Skin epidermis (tissue), 12 donors: ENCODE data around the gene FGF4.

ENCODE experiments used
- H3K27ac ChIP-seq, 21 experiments: fragments of 200-600 bp; sonication (generic) in 11 of 21; one replicate each; pipeline ENCODE4 v1.5.0; 2020; ENCODE audit warnings: mild to moderate bottlenecking in 3 of 21, inconsistent platforms in 2 of 21, moderate library complexity in 2 of 21
- H3K4me3 ChIP-seq, 7 experiments: fragments of 200-600 bp; sonication (generic) in 2 of 7; one replicate each; pipeline ENCODE4 v1.5.0; 2020; ENCODE audit warnings: inconsistent platforms in 2 of 7, mild to moderate bottlenecking in 2 of 7, moderate library complexity in 1 of 7

The FGF4 gene

DNA sequence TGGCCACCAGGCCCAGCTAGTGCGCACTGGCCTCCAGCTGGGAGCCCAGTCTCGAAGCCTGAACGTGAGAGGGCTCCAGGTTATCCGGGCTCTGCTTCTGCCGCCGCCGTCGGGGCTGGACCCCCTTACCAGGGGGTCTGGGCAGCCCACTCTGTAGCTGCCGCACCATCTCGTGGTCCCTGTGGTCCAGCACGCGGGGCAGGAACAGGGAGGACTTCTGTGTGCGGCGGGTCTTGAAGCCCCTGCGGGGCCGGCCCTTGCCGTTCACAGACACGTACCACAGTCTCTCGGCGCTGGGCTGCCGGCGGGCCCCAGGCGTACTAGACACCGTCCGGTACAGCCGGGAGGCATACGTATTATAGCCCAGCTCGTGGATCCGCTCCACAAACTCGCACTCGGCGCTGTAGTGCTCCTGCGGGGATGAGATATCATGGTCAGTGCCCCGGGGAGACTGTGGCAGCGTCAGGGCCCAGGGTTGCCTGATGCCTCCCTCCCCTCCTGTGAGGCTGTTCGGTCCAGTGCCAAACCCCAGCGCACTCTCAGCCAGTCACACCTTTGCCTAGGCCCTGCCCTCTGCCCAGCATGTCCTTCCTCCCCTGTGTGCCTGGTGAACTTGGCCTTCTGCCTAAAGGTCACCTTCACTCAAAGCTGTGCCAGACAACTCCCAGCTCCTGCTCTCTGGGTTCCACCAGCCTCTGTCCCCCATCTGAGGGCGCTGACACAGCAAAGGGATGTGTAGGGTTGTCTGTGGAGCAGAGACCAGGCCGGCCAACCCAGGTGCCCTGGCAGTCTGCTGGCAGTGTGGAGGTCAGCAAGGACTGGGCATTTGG lies 35.4 kb upstream of the FGF4 start:
- Histone ChIP-seq H3K27ac (no peak overlapping the region), H3K4me3 (no peak overlapping the region)

DNA sequence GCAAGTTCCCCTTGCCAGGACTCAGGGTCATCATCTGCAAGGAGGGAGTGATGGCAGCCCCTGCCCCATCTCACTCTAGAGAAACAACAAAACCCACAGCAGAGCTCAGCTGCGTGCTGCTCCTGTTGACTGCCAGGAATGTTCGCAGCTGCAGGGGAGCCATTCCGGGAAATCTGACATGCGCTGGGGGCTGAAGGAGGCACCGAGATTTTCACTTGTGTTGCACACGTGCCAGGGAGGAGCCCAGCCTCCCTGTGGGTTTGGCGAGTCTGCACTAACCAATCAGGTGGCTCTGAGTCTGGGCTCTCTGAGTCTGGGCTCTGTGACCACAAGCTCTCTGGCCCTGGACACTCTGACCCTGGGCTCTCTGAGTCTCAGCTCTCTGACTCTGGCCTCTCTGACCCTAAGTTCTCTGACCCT lies 33.5 kb upstream of the FGF4 start:
- Histone ChIP-seq H3K4me3 (no peak overlapping the region), H3K27ac (no peak overlapping the region)

DNA sequence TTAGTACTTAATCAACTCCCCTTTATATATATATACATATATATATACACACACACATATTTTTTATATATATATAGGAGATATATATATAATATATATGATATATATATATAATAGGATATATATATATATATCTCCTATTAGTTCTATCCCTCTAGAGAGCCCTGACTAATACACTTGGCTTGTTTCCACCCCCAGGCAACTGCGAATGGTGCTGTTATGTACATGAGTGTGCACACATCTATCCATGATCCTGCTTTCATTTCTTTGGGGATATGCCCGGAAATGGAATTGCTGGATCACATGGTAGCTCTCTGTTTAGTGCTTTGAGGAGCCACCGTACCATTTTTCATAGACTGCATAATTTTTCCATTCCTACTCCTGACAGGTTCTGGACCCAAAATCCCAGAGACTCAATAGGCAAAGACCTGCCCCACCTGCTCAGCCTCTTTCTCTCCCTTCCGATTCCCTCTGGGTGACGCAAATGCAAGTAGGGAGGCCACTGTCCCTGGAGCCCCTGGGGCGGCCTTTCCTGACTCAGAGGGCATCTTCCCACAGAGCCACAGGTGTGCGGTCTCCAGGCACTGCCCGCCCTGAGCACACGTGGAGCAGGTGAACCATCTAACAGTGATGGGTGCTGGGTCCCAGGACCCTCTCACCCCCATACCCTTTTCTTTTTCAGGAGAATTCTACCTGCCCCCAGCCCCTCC lies 32.1 kb upstream of the FGF4 start:
- Histone ChIP-seq H3K4me3 (no peak overlapping the region), H3K27ac (no peak overlapping the region)

DNA sequence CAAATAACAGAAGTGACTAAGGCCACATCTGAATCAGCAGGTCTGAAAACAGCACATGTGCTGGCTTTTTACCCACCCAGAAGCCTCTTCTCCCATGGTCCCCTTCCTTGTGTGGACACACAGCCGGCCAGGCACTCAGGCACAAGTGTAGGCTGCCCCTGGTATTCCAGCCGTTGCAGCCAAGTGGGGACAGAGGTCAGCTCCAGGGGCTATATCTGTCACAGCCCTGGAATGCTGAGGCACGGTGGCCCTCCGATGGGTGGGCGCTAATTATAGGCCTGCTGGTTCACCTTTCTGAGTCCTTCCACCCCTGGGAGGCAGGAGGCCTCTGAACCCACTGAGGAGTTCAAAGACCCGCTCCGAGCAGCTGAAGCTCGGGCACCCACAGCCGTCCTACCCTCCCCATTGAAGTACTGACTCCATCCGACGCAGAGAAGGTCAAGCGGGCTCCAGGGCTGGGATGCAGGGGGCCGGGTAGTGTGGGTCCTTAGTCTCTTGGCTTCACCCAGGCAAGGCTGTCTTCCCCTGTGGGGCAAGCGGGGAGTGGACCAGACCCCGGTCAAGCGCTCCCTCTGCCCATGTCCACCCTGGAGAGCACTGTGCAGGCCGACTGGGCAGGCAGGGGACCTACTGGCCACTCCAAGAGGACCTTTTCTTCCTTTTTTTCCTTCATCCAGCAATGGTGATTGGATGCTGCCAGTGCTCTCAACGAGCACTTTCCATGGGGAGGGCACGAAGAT lies 29.8 kb upstream of the FGF4 start:
- no peak overlapping the region for H3K4me3 ChIP-seq
- no peak overlapping the region for H3K27ac ChIP-seq

DNA sequence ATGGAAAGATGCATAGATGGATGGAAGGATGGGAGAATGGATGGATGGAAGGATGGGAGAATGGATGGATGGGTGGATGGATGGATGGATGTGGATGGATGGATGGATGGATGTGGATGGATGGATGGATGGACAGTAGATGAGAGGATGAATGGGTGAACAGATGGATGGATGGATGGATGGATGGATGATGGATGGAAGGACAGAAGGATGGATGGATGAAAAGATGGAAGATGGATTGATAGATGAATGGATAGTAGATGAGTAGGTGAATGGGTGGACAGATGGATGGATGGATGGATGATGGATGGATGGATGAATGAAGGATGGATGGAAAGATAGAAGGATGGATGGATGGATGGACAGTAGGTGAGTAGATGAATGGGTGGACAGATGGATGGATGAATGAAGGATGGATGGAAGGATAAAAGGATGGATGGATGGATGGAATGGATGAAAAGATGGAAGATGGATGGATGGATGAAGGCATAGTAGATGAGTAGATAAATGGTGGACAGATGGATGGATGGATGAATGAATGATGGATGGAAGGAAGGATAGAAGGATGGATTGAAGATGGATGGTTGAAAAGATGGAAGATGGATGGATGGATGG lies 28.6 kb upstream of the FGF4 start:
- Histone ChIP-seq H3K27ac (no peak overlapping the region), H3K4me3 (no peak overlapping the region)

DNA sequence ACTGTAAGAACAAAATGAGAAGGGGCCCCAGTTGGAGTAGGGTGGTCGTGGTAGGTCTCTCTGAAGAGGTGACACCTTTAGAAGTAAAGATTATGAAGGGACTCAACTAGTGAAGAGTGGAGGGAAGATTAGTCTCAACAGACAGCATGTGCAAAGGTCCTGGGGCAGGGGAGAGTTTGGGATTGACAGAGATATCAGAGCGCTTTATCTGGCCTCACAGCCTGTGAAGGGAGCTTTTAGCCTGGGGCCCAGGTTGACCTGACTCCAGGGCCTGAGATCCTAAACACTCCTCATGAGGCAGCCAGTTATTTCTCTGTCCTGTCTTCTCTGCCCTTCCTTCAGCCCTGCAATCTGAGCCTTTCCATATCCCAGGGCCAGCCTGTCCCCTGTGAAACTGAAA lies 27.9 kb upstream of the FGF4 start:
- no peak overlapping the region for H3K4me3 ChIP-seq
- H3K27ac ChIP-seq, result no peak overlapping the region

DNA sequence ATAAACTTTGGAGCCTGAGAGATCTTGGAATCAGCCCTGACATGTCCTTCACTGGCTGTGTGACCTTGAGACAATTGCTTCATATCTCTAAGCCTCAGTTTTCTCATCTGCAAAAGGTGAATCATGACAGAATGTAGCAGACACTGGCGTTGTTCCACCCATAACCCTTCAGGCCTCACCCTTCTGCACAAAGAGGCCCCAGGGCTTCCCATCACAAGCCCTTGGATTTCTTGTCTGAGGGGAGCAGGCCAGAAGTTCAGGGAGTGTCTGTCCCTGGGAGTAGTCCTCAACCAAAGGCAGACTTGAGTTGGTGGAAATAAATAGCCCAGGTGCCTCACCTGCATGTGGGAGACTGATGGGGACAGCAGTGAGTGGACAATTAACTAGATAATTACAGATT lies 27.4 kb upstream of the FGF4 start:
- H3K4me3 ChIP-seq, result no peak overlapping the region
- no peak overlapping the region for H3K27ac ChIP-seq

DNA sequence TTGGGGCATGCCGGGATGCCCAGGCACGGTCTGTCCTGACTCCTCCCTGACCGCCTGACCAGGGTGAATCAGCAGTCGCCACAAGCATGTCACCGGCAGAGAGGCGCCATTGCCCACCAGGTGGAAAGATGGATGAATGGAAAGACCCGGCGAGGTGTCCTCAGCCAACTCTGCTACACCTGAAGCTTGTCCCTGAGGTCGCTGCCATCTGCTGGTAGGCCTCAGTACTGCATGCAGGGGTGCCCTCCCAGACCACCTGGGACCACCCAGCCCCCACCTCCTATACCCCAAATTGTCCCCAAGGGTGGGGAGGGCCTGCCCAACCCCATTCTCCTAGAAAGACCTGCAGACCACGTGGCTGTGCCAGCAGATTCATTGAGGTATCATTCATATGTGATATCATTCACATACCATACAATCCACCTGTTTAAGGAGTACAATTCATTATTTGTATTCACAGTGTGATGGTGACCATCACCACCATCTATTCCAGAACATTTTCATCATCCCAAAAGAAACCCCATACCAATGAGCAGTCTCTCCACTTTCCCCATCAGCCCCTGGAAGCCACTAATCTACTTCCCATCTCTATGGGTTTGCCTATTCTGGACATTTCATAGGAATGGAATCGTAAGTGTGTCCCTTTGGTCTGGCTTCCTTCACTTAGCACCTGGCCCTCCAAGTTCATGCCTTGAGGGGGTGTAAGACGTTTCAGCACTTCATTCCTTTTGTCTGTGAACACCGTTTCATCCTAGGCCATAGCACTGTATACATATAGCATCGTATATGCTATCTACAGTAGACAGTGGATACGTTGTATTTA lies 26.6 kb upstream of the FGF4 start:
- no peak overlapping the region for H3K4me3 ChIP-seq
- no peak overlapping the region for H3K27ac ChIP-seq

DNA sequence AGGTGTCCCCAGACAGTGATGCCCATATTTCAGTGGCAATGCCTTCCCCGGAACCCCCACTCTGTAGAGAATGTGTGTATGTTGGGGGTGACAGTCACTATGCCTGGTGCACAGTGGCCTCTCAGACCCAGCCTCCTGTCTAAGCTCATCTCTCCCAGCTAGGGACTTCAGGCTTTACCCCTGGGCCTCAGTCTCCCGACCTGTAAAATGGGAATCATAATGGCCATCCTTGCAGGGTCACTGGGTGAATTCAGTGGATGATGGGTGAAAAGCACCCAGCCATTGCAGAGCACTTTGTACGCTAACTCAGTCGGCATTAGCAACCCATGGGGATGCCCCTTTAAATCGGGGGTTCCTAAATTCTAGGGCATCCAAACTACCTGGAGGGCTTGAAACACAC lies 25.1 kb upstream of the FGF4 start:
- H3K4me3 ChIP-seq, result no peak overlapping the region
- H3K27ac ChIP-seq, result no peak overlapping the region

DNA sequence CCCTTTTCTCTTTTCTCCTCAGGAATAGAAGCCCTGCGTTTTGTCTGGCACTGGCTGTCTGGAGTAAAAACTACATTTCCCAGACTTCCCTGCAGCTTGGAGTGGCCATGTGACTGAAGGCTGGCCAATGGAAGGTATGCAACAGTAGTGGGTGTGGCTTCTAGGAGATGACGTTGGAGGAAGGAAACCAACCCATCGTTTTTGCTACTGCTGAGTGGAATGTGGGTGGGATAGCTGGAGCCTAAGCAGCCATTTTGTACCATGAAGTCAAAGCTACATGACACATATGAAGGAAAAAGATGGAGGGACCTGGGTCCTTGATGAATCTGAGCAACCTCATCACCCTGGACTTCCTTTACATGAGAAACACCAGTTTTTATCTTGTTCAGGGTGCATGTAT lies 24.4 kb upstream of the FGF4 start:
- no peak overlapping the region for H3K27ac ChIP-seq
- no peak overlapping the region for H3K4me3 ChIP-seq

DNA sequence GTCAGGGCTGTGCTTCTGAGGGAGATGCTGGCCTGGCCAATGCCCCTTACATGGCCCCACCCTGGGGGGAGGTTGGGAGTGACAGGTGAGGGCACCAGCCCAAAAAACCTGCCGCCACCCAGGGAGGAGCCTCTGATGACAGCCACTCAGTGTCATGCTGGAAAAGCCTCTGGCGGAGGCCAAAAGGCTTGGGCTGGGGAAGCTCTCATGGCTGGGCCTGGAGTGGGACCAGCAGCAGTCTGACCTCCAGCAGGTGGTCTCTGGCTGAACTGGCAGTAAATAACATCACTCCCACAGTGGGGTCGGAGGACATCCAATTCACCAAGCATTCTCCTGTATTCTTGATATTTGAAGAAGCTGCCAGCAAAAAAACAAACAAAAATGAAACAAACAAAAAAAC lies 24.0 kb upstream of the FGF4 start:
- no peak overlapping the region for H3K4me3 ChIP-seq
- H3K27ac ChIP-seq, result no peak overlapping the region

DNA sequence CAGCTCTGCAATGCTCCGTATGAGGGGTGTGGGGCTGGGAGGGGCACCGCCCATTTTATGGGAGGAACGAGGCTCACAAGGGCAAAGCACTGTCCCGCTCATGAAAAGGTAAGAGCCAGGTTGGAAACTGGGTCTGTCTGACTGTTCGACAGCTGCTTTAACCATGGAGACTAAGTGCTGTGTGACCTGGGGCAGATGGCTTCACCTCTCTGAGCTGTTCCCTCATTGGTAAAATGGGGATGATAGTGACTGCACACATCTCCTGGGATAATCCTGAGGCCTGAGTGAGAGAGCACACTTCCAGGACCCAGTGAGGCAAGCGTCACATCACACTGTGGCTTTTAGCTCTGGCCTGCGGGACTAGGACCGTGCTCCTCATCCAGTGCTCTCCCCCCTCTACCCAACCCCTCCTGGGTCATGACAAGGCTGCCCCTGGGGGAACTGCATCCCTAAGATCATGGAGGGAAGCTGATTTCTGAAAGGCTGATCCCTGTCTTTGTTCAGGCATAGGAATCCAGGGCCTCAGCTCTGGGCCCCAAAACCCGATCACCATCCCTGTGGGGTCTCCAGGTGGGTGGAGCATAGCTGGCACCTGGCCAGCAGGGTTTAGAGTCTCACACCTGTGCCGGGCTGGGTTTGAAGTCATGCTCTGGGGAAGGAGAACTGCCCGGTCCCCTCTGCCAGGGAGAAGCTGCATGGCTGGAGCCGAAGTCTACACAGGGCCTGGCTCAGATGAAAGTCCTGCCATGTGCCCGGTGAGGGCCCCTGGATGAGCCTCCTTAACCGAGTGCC lies 22.8 kb upstream of the FGF4 start:
- Histone ChIP-seq H3K4me3 (no peak overlapping the region), H3K27ac (no peak overlapping the region)

DNA sequence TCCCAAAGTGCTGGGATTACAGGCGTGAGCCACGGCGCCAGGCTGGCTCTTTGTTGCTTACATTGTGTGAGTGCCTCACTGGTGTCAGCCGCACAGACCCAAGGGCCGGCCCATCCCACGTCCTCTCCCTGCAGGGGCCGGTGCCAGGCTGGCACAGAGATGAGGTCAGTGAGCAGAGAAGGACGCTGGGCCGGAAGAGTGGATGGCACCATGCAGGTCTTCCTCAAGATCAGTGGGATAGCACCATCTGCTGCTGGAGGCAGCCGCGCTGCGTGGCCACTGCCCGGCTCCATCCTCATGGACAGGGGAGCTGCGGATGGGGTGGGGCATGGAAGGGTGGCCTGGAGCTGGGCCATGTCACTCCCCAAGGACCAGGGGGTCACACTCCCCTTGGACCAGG lies 22.0 kb upstream of the FGF4 start:
- H3K4me3 ChIP-seq, result no peak overlapping the region

DNA sequence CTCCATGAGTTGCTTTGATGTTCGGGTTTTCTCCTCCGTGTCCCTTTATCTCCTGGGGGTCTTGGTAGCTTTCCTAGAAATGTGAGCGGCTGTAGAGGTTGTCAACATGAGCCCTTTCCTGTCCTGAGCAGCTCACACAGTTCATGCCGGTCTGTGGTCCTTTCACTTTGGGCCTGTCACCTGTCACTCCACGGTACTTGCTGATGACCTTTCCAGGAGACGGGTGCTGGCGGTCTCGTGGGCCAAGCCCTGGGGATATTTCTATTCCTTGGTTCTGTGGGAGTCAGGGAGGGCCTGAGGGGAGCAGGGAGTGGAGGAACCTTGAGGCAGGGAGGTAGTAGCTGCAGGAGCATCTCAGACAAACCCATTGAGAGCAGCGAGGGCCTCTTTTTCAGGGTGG lies 20.9 kb upstream of the FGF4 start:
- no peak overlapping the region for H3K27ac ChIP-seq

More for the DNA sequence above, 22.0 kb upstream of the FGF4 start:
- H3K27ac ChIP-seq, result no peak overlapping the region

DNA sequence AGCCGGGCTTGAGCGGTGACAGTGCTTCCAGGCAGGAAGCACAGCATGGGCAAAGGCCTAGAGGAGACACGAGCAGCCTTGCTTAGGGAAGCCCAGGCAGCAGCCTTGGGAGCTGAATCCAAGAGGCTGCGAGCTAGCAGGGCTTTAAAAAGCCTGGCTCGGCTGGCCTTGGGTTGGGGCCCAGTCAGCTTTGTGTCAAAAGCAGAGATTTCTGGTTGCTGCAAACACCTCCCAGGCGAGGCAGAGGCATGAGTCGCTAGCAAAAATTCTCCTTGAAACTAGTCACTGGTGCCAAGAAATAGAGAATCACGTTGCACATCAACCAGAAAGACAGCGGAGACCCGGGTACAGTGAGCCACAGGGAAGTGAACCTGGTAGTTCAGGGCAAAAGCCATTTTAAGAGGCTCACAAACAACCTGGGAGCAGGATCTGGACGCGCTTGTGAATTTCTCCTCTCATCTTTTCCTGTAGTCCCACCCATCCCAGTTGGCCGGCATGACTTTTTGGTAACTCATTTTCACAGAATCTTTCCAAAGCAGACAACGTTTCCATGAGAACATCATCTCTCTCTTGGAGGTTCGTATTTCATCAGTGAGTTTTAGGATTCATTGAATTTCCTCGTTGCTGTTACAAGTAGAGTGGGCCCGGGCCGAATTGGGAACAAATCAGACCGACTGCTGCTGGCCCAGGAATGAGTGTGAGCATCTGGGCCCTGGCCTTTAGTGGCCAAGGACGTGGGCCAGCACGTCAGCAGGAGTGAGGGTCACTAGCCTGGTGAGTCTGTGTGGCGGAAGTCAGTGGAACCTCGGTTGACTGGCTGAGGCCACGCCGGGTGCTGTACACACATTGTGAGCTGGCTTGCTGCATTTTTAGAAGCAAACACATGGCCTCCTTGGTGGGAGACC lies 16.4 kb upstream of the FGF4 start:
- H3K27ac ChIP-seq, result peak overlapping the region in 1 of 21 experiments; percentile 3

More for the DNA sequence above, 20.9 kb upstream of the FGF4 start:
- no peak overlapping the region for H3K4me3 ChIP-seq

DNA sequence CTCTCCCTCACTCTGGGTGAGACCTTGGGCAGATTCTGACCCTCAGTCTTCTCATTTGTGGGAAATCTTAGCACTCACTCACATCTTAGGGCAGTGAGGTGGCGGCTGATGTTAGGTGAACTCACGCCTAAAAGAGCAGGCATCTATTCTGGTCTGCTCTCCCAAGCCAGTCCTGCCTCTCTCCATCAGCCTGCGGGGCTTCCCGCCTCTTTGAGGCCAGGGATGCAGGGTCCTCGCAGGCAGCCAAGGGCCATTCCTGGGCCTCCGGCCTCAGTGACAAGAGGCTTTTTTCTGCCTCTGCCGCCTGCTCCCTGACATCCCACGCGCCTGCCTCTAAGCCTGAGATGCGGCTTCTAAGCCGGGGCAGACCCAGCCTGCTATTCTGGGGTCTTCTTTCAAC lies 13.8 kb upstream of the FGF4 start:
- H3K27ac ChIP-seq, result no peak overlapping the region
- H3K4me3 ChIP-seq, result no peak overlapping the region

More for the DNA sequence above, 16.4 kb upstream of the FGF4 start:
- no peak overlapping the region for H3K4me3 ChIP-seq

DNA sequence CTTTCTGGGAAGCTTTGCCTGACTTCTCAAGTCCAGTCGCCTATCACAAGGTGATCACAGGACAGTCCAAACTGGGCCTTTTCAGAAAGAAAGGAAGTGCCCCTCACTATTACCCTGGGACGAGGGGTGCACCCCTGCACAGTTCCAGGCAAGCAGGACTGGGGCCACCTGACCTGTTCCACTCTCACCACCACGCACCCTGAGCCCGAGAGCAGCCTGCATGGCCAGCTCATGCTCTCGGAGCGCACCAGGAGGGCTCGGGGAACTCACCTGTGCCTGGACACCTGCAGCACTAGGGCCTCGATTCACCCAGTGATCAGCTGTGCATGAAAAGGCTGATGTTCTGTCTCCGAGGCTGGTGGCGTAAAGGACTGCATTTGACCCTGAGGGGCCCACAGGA lies 12.8 kb upstream of the FGF4 start:
- H3K27ac ChIP-seq, result no peak overlapping the region
- H3K4me3 ChIP-seq, result no peak overlapping the region

DNA sequence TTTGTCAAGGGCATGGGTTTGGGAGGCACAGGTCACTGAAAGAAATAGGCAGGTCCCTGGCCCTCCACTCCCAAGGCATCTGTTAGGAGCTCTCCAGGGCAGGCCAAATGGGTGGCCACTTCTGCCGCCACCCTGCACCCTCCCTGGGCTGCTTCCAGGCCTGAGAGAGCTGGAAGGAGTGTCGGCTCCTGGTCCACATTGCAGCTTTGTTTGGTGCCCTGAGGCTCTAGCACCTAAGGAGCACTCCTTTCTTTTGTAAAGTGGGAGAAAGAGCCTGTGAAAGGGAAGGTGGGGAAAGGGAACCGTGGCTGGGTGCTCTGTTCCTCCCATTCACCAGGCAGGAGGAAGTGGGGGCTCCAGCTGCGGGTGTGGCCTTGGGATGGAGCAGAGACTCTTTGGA lies 12.3 kb upstream of the FGF4 start:
- Histone ChIP-seq H3K4me3 (no peak overlapping the region), H3K27ac (no peak overlapping the region)
